Measurements from ENCODE around the gene KYAT1. TPM values are rescaled to one million over a fixed set of nuclear protein-coding genes. Genes with fewer than 3 reads are reported as not detected.

KYAT1 gene
- total RNA-seq, 1 experiment from 2014 or later, result 5.7 TPM

DNA sequence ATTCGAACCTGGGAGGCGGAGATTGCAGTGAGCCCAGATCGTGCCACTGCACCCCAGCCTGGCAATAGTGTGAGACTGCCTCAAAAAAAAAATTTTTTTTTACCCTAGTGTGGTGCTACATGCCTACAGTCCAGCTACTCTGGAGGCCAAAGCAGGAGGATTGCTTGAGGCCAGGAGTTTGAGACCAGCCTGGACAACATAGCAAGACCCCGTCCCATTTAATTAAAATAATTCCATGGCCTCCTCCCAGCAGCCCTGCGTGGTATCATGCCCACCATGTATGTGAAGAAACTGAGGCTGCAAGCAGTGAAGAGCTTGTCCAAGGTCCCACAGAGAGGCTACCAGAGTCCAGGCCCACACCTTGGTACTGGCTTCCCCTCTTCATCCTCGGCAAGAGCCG is 19.6 kb upstream of the KYAT1 start:
- Mint-ChIP-seq H3K27me3 (ENCODE audit: insufficient read depth, unreplicated experiment) (no peaks in the 10 kb centered on the region), H3K9me3 (ENCODE audit: unreplicated experiment) (no peaks in the 10 kb centered on the region), H3K27ac (ENCODE audit: low read depth, unreplicated experiment) (peak overlapping the region; percentile 75), H3K4me1 (ENCODE audit: insufficient read depth, unreplicated experiment) (peaks cover 28% of the 10 kb centered on the region), H3K4me3 (ENCODE audit: unreplicated experiment) (no peak overlapping the region), H3K36me3 (ENCODE audit: insufficient read depth, unreplicated experiment) (peaks cover 24% of the 10 kb centered on the region)
- TF ChIP-seq, protein P1, sequence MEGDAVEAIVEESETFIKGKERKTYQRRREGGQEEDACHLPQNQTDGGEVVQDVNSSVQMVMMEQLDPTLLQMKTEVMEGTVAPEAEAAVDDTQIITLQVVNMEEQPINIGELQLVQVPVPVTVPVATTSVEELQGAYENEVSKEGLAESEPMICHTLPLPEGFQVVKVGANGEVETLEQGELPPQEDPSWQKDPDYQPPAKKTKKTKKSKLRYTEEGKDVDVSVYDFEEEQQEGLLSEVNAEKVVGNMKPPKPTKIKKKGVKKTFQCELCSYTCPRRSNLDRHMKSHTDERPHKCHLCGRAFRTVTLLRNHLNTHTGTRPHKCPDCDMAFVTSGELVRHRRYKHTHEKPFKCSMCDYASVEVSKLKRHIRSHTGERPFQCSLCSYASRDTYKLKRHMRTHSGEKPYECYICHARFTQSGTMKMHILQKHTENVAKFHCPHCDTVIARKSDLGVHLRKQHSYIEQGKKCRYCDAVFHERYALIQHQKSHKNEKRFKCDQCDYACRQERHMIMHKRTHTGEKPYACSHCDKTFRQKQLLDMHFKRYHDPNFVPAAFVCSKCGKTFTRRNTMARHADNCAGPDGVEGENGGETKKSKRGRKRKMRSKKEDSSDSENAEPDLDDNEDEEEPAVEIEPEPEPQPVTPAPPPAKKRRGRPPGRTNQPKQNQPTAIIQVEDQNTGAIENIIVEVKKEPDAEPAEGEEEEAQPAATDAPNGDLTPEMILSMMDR (IDR thresholded peaks at IDR 0.05; ENCODE audit: unreplicated experiment), result no peak
- no TSS peak for BruUV-seq (replicated peaks)
- DNase-seq (ENCODE audit: unreplicated experiment), result no peak
- intact Hi-C loops (cut with micrococcal nuclease), result no loop called here
- ChIA-PET POLR2A (interaction anchor here (0.8 to 4.8 kb wide), 3 partner anchors 9 to 217 kb away, joined by 3 to 40 read pairs (median 26); partner anchors contain the start of genes KYAT1 and LRRC8A), CTCF (interaction anchor here (0.6 to 2.7 kb wide), 3 partner anchors 27 to 200 kb away, joined by 3 to 10 read pairs (median 5); no protein-coding TSS in a partner anchor)

DNA sequence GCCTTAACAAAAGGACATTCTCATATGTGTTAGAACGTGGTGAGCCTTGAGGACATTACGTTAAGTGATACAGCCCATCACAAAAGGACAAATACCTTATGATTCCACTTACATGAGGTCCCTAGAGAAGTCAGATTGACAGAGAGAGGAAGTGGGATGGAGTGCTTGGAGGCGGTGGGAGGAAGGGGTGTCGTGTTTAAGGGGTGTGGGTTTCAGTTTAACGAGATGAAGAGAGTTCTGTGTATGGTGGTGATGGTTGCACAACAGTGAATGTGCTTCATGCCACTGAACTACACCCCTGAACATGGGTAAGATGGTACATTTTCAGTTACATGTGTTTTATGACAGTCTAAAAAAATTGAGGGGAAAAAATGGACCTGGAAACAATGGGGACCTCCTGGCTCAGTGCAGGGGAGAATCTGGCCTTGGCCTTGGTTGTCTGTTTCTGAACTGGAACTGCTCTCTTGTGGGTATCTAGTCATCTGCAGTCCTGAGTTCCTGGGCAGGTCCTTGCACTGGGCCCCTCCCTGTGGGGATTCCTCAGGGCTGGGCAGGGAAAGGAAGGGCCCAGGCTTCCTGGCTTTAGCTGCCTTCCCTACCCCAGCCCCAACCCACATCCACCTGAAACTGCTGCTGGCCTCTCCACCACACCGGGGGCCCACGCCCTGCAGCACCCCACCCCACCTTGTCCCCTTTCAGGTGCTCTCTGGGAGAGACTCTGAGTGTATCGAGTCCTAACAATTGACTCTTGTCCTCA is 18.0 kb upstream of the KYAT1 start:
- no TSS peak for BruUV-seq (replicated peaks)
- Mint-ChIP-seq H3K4me3 (ENCODE audit: unreplicated experiment) (no peak overlapping the region), H3K9me3 (ENCODE audit: unreplicated experiment) (no peaks in the 10 kb centered on the region), H3K27ac (ENCODE audit: low read depth, unreplicated experiment) (peak overlapping the region; percentile 69), H3K36me3 (ENCODE audit: insufficient read depth, unreplicated experiment) (peaks cover 29% of the 10 kb centered on the region), H3K27me3 (ENCODE audit: insufficient read depth, unreplicated experiment) (no peaks in the 10 kb centered on the region), H3K4me1 (ENCODE audit: insufficient read depth, unreplicated experiment) (peaks cover 32% of the 10 kb centered on the region)
- CTCF ChIA-PET, result interaction anchor here (0.6 to 1.0 kb wide), 4 partner anchors 26 to 119 kb away, joined by 3 to 5 read pairs (median 4); no protein-coding TSS in a partner anchor
- POLR2A ChIA-PET, result interaction anchor here (0.8 to 4.8 kb wide), 3 partner anchors 8 to 70 kb away, joined by 3 to 40 read pairs (median 26); partner anchors contain the start of genes KYAT1, LRRC8A and SPOUT1
- peak; percentile 43 for DNase-seq (ENCODE audit: unreplicated experiment)
- intact Hi-C loops (cut with micrococcal nuclease), result no loop called here
- TF ChIP-seq, protein P1 (IDR thresholded peaks at IDR 0.05; ENCODE audit: unreplicated experiment), result no peak

DNA sequence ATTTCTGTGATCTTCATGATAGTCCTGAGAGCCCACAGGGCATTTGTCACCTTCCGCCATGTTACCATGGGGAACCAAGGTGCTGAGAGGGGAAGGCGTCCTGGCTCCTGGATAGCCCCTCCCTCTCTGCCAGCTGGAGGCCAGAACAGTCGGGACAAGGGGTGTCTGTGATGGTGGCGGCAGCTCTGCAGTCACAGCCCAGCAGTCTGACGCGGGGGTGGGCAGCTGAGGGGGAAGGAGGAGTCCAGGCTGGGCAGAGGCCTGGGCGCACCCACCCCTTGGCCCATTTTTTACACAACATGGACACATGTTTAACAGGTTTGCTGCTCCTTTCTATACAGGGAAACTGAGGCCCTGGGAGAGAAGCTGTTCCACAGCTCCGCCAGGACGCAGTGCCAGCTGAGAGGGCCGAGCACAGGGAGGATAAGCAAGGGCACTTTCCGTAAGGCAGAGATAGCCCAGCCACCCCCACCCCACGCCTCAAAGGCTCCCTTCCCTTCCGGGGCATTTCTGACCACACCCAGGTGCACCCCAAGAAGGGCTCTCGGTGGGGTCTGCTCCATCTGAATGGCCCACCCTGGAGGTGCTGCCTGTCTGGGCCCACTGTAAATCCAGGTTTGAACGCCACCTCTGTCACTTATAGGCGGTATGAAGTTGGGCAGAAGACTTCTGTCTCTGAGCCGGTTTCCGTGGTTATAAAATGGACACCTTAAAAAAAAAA is 17.3 kb upstream of the KYAT1 start:
- ChIA-PET CTCF (interaction anchor here (0.6 to 1.3 kb wide), 5 partner anchors 25 to 119 kb away, joined by 3 to 4 read pairs (median 3); no protein-coding TSS in a partner anchor), POLR2A (interaction anchor here (4.8 kb wide), 1 partner anchor 17 kb away, joined by 26 read pairs; the partner anchor contains the start of genes KYAT1 and LRRC8A)
- Mint-ChIP-seq H3K27me3 (ENCODE audit: insufficient read depth, unreplicated experiment) (no peaks in the 10 kb centered on the region), H3K9me3 (ENCODE audit: unreplicated experiment) (no peaks in the 10 kb centered on the region), H3K4me1 (ENCODE audit: insufficient read depth, unreplicated experiment) (peaks cover 33% of the 10 kb centered on the region), H3K4me3 (ENCODE audit: unreplicated experiment) (no peak overlapping the region), H3K36me3 (ENCODE audit: insufficient read depth, unreplicated experiment) (peaks cover 29% of the 10 kb centered on the region), H3K27ac (ENCODE audit: low read depth, unreplicated experiment) (peak overlapping the region; percentile 69)
- intact Hi-C loops (cut with micrococcal nuclease), result no loop called here
- TF ChIP-seq, protein P1 (IDR thresholded peaks at IDR 0.05; ENCODE audit: unreplicated experiment), result no peak
- DNase-seq (ENCODE audit: unreplicated experiment), result no peak
- BruUV-seq (replicated peaks), result no TSS peak

DNA sequence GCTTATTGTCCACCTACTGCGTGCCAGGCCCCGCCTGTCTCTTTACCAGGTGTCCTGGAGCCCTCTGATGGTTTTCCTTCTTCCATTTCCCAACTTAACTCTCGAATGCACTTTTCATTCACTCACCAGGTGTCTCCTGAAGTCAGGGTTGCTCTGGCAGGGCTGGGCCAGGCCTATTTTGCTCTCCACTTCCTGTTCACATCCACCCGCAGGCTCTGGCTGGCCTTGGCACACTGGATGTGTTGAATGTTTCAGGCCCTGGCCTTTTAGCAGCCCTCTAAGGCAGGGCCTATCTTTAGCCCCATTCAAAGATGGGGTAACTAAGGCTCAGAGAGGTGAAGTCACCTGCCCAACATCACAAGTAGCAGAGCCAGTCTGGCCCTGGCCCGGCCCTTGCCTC is 16.6 kb upstream of the KYAT1 start:
- BruUV-seq (replicated peaks), result no TSS peak
- DNase-seq (ENCODE audit: unreplicated experiment), result no peak
- TF ChIP-seq, protein P1 (IDR thresholded peaks at IDR 0.05; ENCODE audit: unreplicated experiment), result no peak
- Mint-ChIP-seq H3K4me3 (ENCODE audit: unreplicated experiment) (no peak overlapping the region), H3K9me3 (ENCODE audit: unreplicated experiment) (no peaks in the 10 kb centered on the region), H3K4me1 (ENCODE audit: insufficient read depth, unreplicated experiment) (peaks cover 28% of the 10 kb centered on the region), H3K36me3 (ENCODE audit: insufficient read depth, unreplicated experiment) (peaks cover 27% of the 10 kb centered on the region), H3K27ac (ENCODE audit: low read depth, unreplicated experiment) (peak overlapping the region; percentile 69), H3K27me3 (ENCODE audit: insufficient read depth, unreplicated experiment) (no peaks in the 10 kb centered on the region)
- POLR2A ChIA-PET, result interaction anchor here (0.9 kb wide), 1 partner anchor 50 kb away, joined by 3 read pairs; the partner anchor contains the start of genes DOLK and NUP188
- CTCF ChIA-PET, result interaction anchor here (0.6 to 1.3 kb wide), 3 partner anchors 46 to 120 kb away, joined by 3 to 4 read pairs (median 3); no protein-coding TSS in a partner anchor
- intact Hi-C loops (cut with micrococcal nuclease), result no loop called here

Measured in MCF 10A (cell line).